CD14-positive monocyte (primary cell): ENCODE results near the gene HNMT. TPM values are rescaled to one million over a fixed set of nuclear protein-coding genes. Genes with fewer than 3 reads are reported as not detected.
"Not testable (repeated sequence)": the region's sequence is repeated elsewhere in the genome, so short reads cannot be mapped to it uniquely, and the experiment has no call there.

Experiments
- DNase-seq, 3 donors: peaks; one replicate each; pipeline ENCODE4 v3.0.0-alpha.2; 2011 to 2022
- H2AFZ ChIP-seq: 2 replicates; pipeline ENCODE4 v1.6.0; 2012; ENCODE audit warnings: mild to moderate bottlenecking, low read depth, low read length, inconsistent platforms; ENCODE audit not compliant: insufficient read depth, poor library complexity, severe bottlenecking
- H3K27ac ChIP-seq, 2 donors: 1 replicate in 1 of 2; 2 replicates in 1 of 2; pipeline ENCODE4 v1.5.1; 2012 to 2013; ENCODE audit warnings: low read length in 2 of 2, control low read depth in 1 of 2, inconsistent platforms in 1 of 2, low read depth in 1 of 2, mild to moderate bottlenecking in 1 of 2
- H3K27me3 ChIP-seq, 2 donors: one replicate each; pipeline versions ENCODE4 v1.6.0 to v1.6.1; 2011 to 2013; ENCODE audit warnings: low read length in 2 of 2; ENCODE audit not compliant: control insufficient read depth in 2 of 2, insufficient read depth in 2 of 2
- H3K36me3 ChIP-seq, 2 donors: replicated peaks in 1 of 2; 1 replicate in 1 of 2; 2 replicates in 1 of 2; pipeline versions ENCODE4 v1.5.1 to v1.6.1; 2012 to 2013; ENCODE audit warnings: low read length in 2 of 2, control low read depth in 1 of 2, inconsistent platforms in 1 of 2, mild to moderate bottlenecking in 1 of 2; ENCODE audit not compliant: insufficient read depth in 2 of 2, control insufficient read depth in 1 of 2
- H3K4me1 ChIP-seq, 2 donors: 1 replicate in 1 of 2; 2 replicates in 1 of 2; pipeline versions ENCODE4 v1.5.1 to v1.6.1; 2012 to 2013; ENCODE audit warnings: low read length in 2 of 2, control low read depth in 1 of 2, inconsistent platforms in 1 of 2, mild to moderate bottlenecking in 1 of 2, moderate library complexity in 1 of 2; ENCODE audit not compliant: insufficient read depth in 2 of 2, control insufficient read depth in 1 of 2
- H3K4me2 ChIP-seq: replicated peaks from 2 replicates; pipeline ENCODE3; 2012; ENCODE audit warnings: low read length, moderate library complexity, mild to moderate bottlenecking; ENCODE audit not compliant: poor library complexity, severe bottlenecking; ENCODE audit errors: extremely low read depth
- H3K4me3 ChIP-seq, 3 experiments: fragments of 200-600 bp in 1 of 3; sonication (generic) in 1 of 3; replicated peaks in 1 of 3; 1 replicate in 2 of 3; 2 replicates in 1 of 3; pipeline ENCODE4 v1.5.1; 2011 to 2013; ENCODE audit warnings: low read length in 3 of 3, mild to moderate bottlenecking in 3 of 3, control low read depth in 2 of 3, low read depth in 2 of 3, inconsistent platforms in 1 of 3, moderate library complexity in 1 of 3
- H3K79me2 ChIP-seq: 2 replicates; pipeline ENCODE4 v1.6.0; 2012; ENCODE audit warnings: mild to moderate bottlenecking, control low read depth, inconsistent platforms, low read length, moderate library complexity; ENCODE audit not compliant: insufficient read depth
- H3K9ac ChIP-seq: 2 replicates; pipeline ENCODE4 v1.6.0; 2017; ENCODE audit warnings: low read length, mild to moderate bottlenecking; ENCODE audit not compliant: insufficient read depth, poor library complexity, severe bottlenecking
- H3K9me3 ChIP-seq, 2 donors: replicated peaks in 1 of 2; 1 replicate in 1 of 2; 2 replicates in 1 of 2; pipeline versions ENCODE4 v1.5.1 to v1.6.1; 2012 to 2013; ENCODE audit warnings: low read length in 2 of 2, control low read depth in 1 of 2; ENCODE audit not compliant: control insufficient read depth in 1 of 2, insufficient read depth in 1 of 2
- H4K20me1 ChIP-seq: 2 replicates; pipeline ENCODE4 v1.6.0; 2012; ENCODE audit warnings: mild to moderate bottlenecking, low read length, control low read depth, moderate library complexity; ENCODE audit not compliant: insufficient read depth
- H3K27ac Mint-ChIP-seq, 7 donors: one replicate each; pipeline ENCODE4 v1.8.0; 2020; ENCODE audit warnings: mild to moderate bottlenecking in 7 of 7, mixed read lengths in 7 of 7, moderate library complexity in 6 of 7, inconsistent platforms in 2 of 7
- H3K27me3 Mint-ChIP-seq, 3 donors: one replicate each; pipeline ENCODE4 v1.8.0; 2021 to 2022; ENCODE audit warnings: low read depth in 3 of 3, mild to moderate bottlenecking in 3 of 3, mixed read lengths in 3 of 3, moderate library complexity in 3 of 3, inconsistent platforms in 1 of 3
- H3K36me3 Mint-ChIP-seq, 2 donors: one replicate each; pipeline ENCODE4 v1.8.0; 2020; ENCODE audit warnings: mixed read lengths in 2 of 2, inconsistent platforms in 1 of 2, mild to moderate bottlenecking in 1 of 2
- H3K4me1 Mint-ChIP-seq: one replicate; pipeline ENCODE4 v1.8.0; 2020; ENCODE audit warnings: mild to moderate bottlenecking, mixed read lengths
- H3K4me3 Mint-ChIP-seq, 2 donors: one replicate each; pipeline ENCODE4 v1.8.0; 2020; ENCODE audit warnings: mild to moderate bottlenecking in 2 of 2, mixed read lengths in 2 of 2, moderate library complexity in 1 of 2
- H3K9me3 Mint-ChIP-seq, 7 donors: one replicate each; pipeline ENCODE4 v1.8.0; 2020 to 2022; ENCODE audit warnings: mixed read lengths in 7 of 7, mild to moderate bottlenecking in 6 of 7, moderate library complexity in 6 of 7, inconsistent platforms in 2 of 7
- CTCF ChIP-seq: fragments of 200-600 bp; IDR thresholded peaks from one replicate; pipeline ENCODE4 v1.8.0; 2022; ENCODE audit warnings: antibody characterized with exemption, mild to moderate bottlenecking
- WGBS: methylation state at CpG from one replicate; pipeline ENCODE4 v1.1.5; 2013; ENCODE audit warnings: missing lambda C conversion rate; ENCODE audit not compliant: insufficient coverage; 5-methylcytosine and 5-hydroxymethylcytosine counted together
- intact Hi-C, 2 donors: fragments of 100-400 bp; cut with micrococcal nuclease; formaldehyde crosslinking; loops; one replicate each; pipeline versions ENCODE4 v1.15.0 to v1.15.1; 2023
- polyA plus RNA-seq, 3 donors: library from polyadenylated mRNA; depleted of rRNA in 1 of 3; unstranded in 2 of 3; stranded (reverse) in 1 of 3; fragments of 300-500 nt in 2 of 3; fragments of >200 nt in 1 of 3; fragmentation: Illumina TruSeq in 2 of 3; gene quantifications; 1 replicate in 2 of 3; 2 replicates in 1 of 3; pipeline ENCODE4 v1.2.3, GENCODE V29; 2012 to 2021

Gene HNMT
- polyA plus RNA-seq, 3 donors: 83.0 to 118 (median 109) TPM

DNA sequence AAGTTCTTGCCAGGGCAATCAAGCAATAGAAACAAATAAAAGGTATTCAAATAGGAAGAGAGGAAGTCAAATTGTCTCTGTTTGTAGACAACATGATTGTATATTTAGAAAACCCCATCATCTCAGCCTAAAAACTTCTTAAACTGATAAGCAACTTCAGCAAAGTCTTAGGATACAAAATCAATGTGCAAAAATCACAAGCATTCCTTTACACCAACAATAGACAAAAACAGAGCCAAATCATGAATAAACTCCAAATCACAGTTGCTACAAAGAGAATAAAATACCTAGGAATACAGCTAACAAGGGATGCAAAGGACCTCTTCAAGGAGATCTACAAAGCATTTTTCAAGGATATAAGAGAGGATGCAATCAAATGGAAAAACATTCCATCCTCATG lies 31.9 kb downstream of the HNMT start:
- H3K27ac ChIP-seq, H3K4me3 ChIP-seq, intact Hi-C loops, H3K9ac ChIP-seq, H3K27me3 Mint-ChIP-seq, H3K4me1 Mint-ChIP-seq, H2AFZ ChIP-seq, H3K4me3 Mint-ChIP-seq, H3K27me3 ChIP-seq, H3K27ac Mint-ChIP-seq, H3K4me2 ChIP-seq, DNase-seq, H3K4me1 ChIP-seq, H3K79me2 ChIP-seq: not testable (repeated sequence)
- H3K36me3 Mint-ChIP-seq: peaks cover 25 to 39% of the 10 kb centered on the region in 2 donors
- H4K20me1 ChIP-seq: peaks cover 13% of the 10 kb centered on the region
- peaks cover 19 to 28% of the 10 kb centered on the region in 2 donors for H3K36me3 ChIP-seq
- H3K9me3 Mint-ChIP-seq: peaks cover 40 to 54% (median 47%) of the 10 kb centered on the region in 7 donors
- peaks cover 19 to 35% of the 10 kb centered on the region in 2 donors for H3K9me3 ChIP-seq

GRCh38 chr2:137997733-137998132 lies 33.5 kb downstream of the HNMT start:
- Histone ChIP-seq H3K4me1 (no peaks in the 10 kb centered on the region), H3K36me3 (peaks cover 23 to 30% of the 10 kb centered on the region in 2 donors), H2AFZ (no peak overlapping the region), H3K4me3 (no peak overlapping the region), H3K9ac (no peak overlapping the region), H3K27me3 (no peaks in the 10 kb centered on the region), H3K4me2 (no peak overlapping the region), H3K9me3 (peaks cover 7 to 22% of the 10 kb centered on the region in 2 donors), H4K20me1 (peaks cover 13% of the 10 kb centered on the region), H3K79me2 (no peaks in the 10 kb centered on the region), H3K27ac (no peak overlapping the region)
- H3K27me3 Mint-ChIP-seq: peaks cover 0 to 2% (median 0%) of the 10 kb centered on the region in 3 donors
- peaks cover 27 to 40% of the 10 kb centered on the region in 2 donors for H3K36me3 Mint-ChIP-seq
- peaks cover 29 to 43% (median 35%) of the 10 kb centered on the region in 7 donors for H3K9me3 Mint-ChIP-seq
- no peak overlapping the region for H3K27ac Mint-ChIP-seq
- no peaks in the 10 kb centered on the region for H3K4me1 Mint-ChIP-seq
- no peak for DNase-seq
- no peak for TF ChIP-seq CTCF
- intact Hi-C loops: no loop called here
- no peak overlapping the region for H3K4me3 Mint-ChIP-seq
- WGBS: 100% methylated on average over 4 of the region's 4 CpGs
